ENCODE measurements around the gene UBE2H. TPM values are rescaled to one million over a fixed set of nuclear protein-coding genes. Genes with fewer than 3 reads are reported as not detected.
"Not testable (repeated sequence)": the region's sequence is repeated elsewhere in the genome, so short reads cannot be mapped to it uniquely, and the experiment has no call there.

UBE2H gene
- total RNA-seq, 4 donors from 2014 or later = 57.2 to 92.6 (median 85.7) TPM

- TF ChIP-seq, protein P1, sequence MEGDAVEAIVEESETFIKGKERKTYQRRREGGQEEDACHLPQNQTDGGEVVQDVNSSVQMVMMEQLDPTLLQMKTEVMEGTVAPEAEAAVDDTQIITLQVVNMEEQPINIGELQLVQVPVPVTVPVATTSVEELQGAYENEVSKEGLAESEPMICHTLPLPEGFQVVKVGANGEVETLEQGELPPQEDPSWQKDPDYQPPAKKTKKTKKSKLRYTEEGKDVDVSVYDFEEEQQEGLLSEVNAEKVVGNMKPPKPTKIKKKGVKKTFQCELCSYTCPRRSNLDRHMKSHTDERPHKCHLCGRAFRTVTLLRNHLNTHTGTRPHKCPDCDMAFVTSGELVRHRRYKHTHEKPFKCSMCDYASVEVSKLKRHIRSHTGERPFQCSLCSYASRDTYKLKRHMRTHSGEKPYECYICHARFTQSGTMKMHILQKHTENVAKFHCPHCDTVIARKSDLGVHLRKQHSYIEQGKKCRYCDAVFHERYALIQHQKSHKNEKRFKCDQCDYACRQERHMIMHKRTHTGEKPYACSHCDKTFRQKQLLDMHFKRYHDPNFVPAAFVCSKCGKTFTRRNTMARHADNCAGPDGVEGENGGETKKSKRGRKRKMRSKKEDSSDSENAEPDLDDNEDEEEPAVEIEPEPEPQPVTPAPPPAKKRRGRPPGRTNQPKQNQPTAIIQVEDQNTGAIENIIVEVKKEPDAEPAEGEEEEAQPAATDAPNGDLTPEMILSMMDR (IDR thresholded peaks at IDR 0.05) = no peak
- DNase-seq (ENCODE audit: low spot score) (no peak), ATAC-seq (ENCODE audit: low FRiP score) (no peak)
These were observed 33.8 kb upstream of the UBE2H start for GRCh38 chr7:129986600-129986999.

- DNase-seq (ENCODE audit: low spot score) (no peak), ATAC-seq (ENCODE audit: low FRiP score) (no peak)
- TF ChIP-seq, protein P1 (IDR thresholded peaks at IDR 0.05) = no peak
These were observed 27.9 kb upstream of the UBE2H start for GRCh38 chr7:129980667-129981066.

- no peak for ATAC-seq (ENCODE audit: low FRiP score)
- DNase-seq (ENCODE audit: low spot score) = no peak
- TF ChIP-seq, protein P1 (IDR thresholded peaks at IDR 0.05) = no peak
These were observed 22.5 kb upstream of the UBE2H start for GRCh38 chr7:129975309-129975708.

- TF ChIP-seq, protein P1 (IDR thresholded peaks at IDR 0.05) = no peak
- DNase-seq (ENCODE audit: low spot score) = no peak
- peak; percentile 34 for ATAC-seq (ENCODE audit: low FRiP score)
These were observed 18.1 kb upstream of the UBE2H start for GRCh38 chr7:129970816-129971215.

DNA sequence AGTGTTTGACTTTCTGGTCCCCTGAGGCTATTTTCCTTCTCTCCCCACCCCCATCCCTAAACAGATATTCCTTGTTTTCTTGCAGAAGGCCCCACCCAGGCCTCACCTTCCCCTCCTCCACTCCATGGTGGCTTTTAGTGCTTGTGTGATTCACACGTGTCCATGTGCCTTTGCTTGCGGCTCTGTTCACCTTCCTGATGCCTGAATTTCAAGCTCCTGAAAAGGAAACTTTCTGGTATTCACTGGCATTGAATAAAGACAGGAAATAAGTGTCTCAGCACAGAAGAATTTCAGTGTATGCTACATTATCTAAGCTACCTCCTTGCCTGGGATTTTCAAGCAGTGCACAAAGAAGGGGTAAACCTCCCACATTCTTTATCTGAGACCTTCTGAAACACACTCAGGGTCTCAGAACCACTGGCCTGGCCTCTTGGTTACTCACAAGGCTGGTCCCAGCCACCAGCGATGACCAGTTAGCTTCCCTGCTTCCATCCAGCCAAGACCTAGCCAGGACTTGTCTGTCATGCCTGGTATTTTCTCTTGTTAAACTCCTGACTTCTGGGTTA is 17.2 kb upstream of the UBE2H start:
- TF ChIP-seq, protein P1 (IDR thresholded peaks at IDR 0.05) = no peak
- ATAC-seq (ENCODE audit: low FRiP score) (peak; percentile 75), DNase-seq (ENCODE audit: low spot score) (no peak)

DNA sequence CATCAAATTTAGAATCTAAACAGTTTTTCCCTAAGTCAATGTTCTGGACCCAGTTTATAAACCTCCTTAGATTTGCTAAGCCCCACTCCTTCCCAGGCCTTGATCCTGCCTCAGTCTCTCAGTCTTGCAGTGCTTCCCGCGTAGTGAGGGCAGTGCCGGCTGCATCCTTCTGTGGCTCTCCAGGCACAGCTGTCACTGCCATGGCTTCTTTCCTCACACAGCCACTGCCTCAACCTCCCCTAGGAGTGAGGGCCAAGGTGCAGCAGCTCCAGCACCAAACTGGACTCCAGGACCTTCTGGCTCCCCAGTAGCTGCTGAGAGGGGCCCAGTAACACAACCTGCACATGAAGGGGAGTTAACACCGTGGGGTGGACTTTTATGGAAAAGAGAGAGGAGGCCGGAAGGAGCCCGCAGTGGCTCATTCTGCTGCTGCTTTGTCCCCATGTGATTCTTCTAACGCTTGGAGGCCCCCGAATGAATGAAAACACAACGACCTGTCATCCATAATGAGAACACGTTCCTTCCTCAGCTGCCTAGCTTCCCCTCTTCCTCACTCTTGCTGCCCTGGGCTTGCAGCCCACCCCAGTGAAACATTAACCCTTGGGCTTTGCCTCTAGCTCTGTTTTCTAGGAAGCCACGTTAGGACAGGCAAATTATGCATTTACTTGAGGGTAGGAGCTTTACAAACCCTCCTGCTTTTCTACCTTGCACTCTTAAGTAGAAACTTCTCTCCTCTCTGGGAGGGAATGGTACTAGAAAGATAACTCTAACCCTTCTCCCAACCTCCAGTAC is 16.0 kb upstream of the UBE2H start:
- ATAC-seq (ENCODE audit: low FRiP score) (no peak), DNase-seq (ENCODE audit: low spot score) (no peak)
- TF ChIP-seq, protein P1 (IDR thresholded peaks at IDR 0.05) = no peak

GRCh38 chr7:129960204-129960475 is 7.4 kb upstream of the UBE2H start:
- not testable (repeated sequence) for ATAC-seq (ENCODE audit: low FRiP score); DNase-seq (ENCODE audit: low spot score)

Measured in omental fat pad (tissue), 4 donors.